Measurements from ENCODE around the gene PRELID2. TPM values are rescaled to one million over a fixed set of nuclear protein-coding genes. Genes with fewer than 3 reads are reported as not detected.
A peak's percentile ranks its signal among the peaks of the same experiment; 100 is the strongest.

PRELID2 gene
- polyA plus RNA-seq, 3 donors = 0.77 to 2.0 (median 1.5) TPM

- no peaks in the 10 kb centered on the region for H3K9me3 Mint-ChIP-seq
- H3K9ac ChIP-seq (ENCODE audit: insufficient read depth, low read length, poor library complexity, severe bottlenecking) = peak overlapping the region; percentile 62
- no peaks in the 10 kb centered on the region for H4K20me1 ChIP-seq (ENCODE audit: insufficient read depth, low read length)
- peak overlapping the region; percentile 79 for H3K4me2 ChIP-seq (replicated peaks; ENCODE audit: extremely low read depth, low read length, poor library complexity, severe bottlenecking)
- no peaks in the 10 kb centered on the region for H3K27me3 ChIP-seq (ENCODE audit: control insufficient read depth in 2 of 2, insufficient read depth in 2 of 2, low read length in 2 of 2)
- peak overlapping the region; percentile 78 to 91 for H3K4me3 Mint-ChIP-seq
- DNase-seq = no peak
- peaks cover 12 to 17% of the 10 kb centered on the region in 2 donors for H3K4me1 ChIP-seq (ENCODE audit: control insufficient read depth in 1 of 2, insufficient read depth in 2 of 2, low read length in 2 of 2)
- peaks cover 18% of the 10 kb centered on the region for H3K4me1 Mint-ChIP-seq
- 39% methylated on average over 6 of the region's 18 CpGs for WGBS (ENCODE audit: insufficient coverage)
- H3K27ac ChIP-seq (ENCODE audit: low read depth in 1 of 2, low read length in 2 of 2) = peak overlapping the region in 1 of 2 donors; percentile 7
- H3K36me3 Mint-ChIP-seq = no peaks in the 10 kb centered on the region
- H3K9me3 ChIP-seq (replicated peaks in 1 of 2; ENCODE audit: control insufficient read depth in 1 of 2, insufficient read depth in 1 of 2, low read length in 2 of 2) = no peaks in the 10 kb centered on the region
- intact Hi-C loops (cut with micrococcal nuclease) = loop anchor here in 1 of 2 donors (10.0 kb wide), 1 partner anchor 151 kb away; no protein-coding TSS in a partner anchor
- H3K27ac Mint-ChIP-seq = no peak overlapping the region
- H3K27me3 Mint-ChIP-seq (ENCODE audit: low read depth in 3 of 3) = peaks cover 0 to 6% (median 1%) of the 10 kb centered on the region in 3 donors
- H2AFZ ChIP-seq (ENCODE audit: insufficient read depth, low read depth, low read length, poor library complexity, severe bottlenecking) = peak overlapping the region; percentile 73
- no peaks in the 10 kb centered on the region for H3K36me3 ChIP-seq (replicated peaks in 1 of 2; ENCODE audit: control insufficient read depth in 1 of 2, insufficient read depth in 2 of 2, low read length in 2 of 2)
- H3K79me2 ChIP-seq (ENCODE audit: insufficient read depth, low read length) = no peaks in the 10 kb centered on the region
- H3K4me3 ChIP-seq (replicated peaks in 1 of 3; ENCODE audit: low read depth in 2 of 3, low read length in 3 of 3) = peak overlapping the region; percentile 45 to 89 (median 45)
- no peak for TF ChIP-seq CTCF (IDR thresholded peaks at IDR 0.05)
Observed at GRCh38 chr5:145835848-145836239, 702 bp upstream of the PRELID2 start.

- 18% methylated on average over 10 of the region's 10 CpGs for WGBS (ENCODE audit: insufficient coverage)
- Histone ChIP-seq H3K27me3 (ENCODE audit: control insufficient read depth in 2 of 2, insufficient read depth in 2 of 2, low read length in 2 of 2) (no peaks in the 10 kb centered on the region), H3K9ac (ENCODE audit: insufficient read depth, low read length, poor library complexity, severe bottlenecking) (peak overlapping the region; percentile 62), H3K4me1 (ENCODE audit: control insufficient read depth in 1 of 2, insufficient read depth in 2 of 2, low read length in 2 of 2) (peaks cover 12 to 17% of the 10 kb centered on the region in 2 donors), H3K4me2 (replicated peaks; ENCODE audit: extremely low read depth, low read length, poor library complexity, severe bottlenecking) (peak overlapping the region; percentile 79), H3K27ac (ENCODE audit: low read depth in 1 of 2, low read length in 2 of 2) (peak overlapping the region in 1 of 2 donors; percentile 7), H4K20me1 (ENCODE audit: insufficient read depth, low read length) (no peaks in the 10 kb centered on the region), H3K4me3 (replicated peaks in 1 of 3; ENCODE audit: low read depth in 2 of 3, low read length in 3 of 3) (peak overlapping the region; percentile 45 to 89 (median 45)), H3K36me3 (replicated peaks in 1 of 2; ENCODE audit: control insufficient read depth in 1 of 2, insufficient read depth in 2 of 2, low read length in 2 of 2) (no peaks in the 10 kb centered on the region), H2AFZ (ENCODE audit: insufficient read depth, low read depth, low read length, poor library complexity, severe bottlenecking) (peak overlapping the region; percentile 73), H3K9me3 (replicated peaks in 1 of 2; ENCODE audit: control insufficient read depth in 1 of 2, insufficient read depth in 1 of 2, low read length in 2 of 2) (no peaks in the 10 kb centered on the region), H3K79me2 (ENCODE audit: insufficient read depth, low read length) (no peaks in the 10 kb centered on the region)
- Mint-ChIP-seq H3K27ac (no peak overlapping the region), H3K4me3 (peak overlapping the region; percentile 78 to 91), H3K9me3 (no peaks in the 10 kb centered on the region), H3K36me3 (no peaks in the 10 kb centered on the region), H3K27me3 (ENCODE audit: low read depth in 3 of 3) (peaks cover 0 to 4% (median 1%) of the 10 kb centered on the region in 3 donors), H3K4me1 (peaks cover 23% of the 10 kb centered on the region)
- DNase-seq = no peak
- no peak for TF ChIP-seq CTCF (IDR thresholded peaks at IDR 0.05)
- intact Hi-C loops (cut with micrococcal nuclease) = loop anchor here in 1 of 2 donors (10.0 kb wide), 1 partner anchor 150 kb away; no protein-coding TSS in a partner anchor
Observed at GRCh38 chr5:145834554-145834916, 607 bp downstream of the PRELID2 start.
